Activated CD8-positive, alpha-beta memory T cell treated with anti-CD3 and anti-CD28 coated beads, Interleukin-2, amount 50 U/mL, for 4 hours (primary cell): Measurements from ENCODE around the gene GLI2.

ENCODE experiments used
- DNase-seq: peaks from one replicate; pipeline ENCODE4 v3.0.0-alpha.2; 2020

GLI2 gene

GRCh38 chr2:120771781-120772208 lies 36.1 kb downstream of the GLI2 start:
- DNase-seq, result peak; percentile 3

GRCh38 chr2:120772261-120772660 lies 36.6 kb downstream of the GLI2 start:
- peak; percentile 7 for DNase-seq

- DNase-seq, result no peak
These were observed 37.6 kb downstream of the GLI2 start for GRCh38 chr2:120773186-120773800.

GRCh38 chr2:120774557-120775160 lies 39.0 kb downstream of the GLI2 start:
- DNase-seq, result no peak

GRCh38 chr2:120775194-120775593 lies 39.5 kb downstream of the GLI2 start:
- no peak for DNase-seq

GRCh38 chr2:120775801-120776589 lies 40.3 kb downstream of the GLI2 start:
- DNase-seq, result peak; percentile 5

GRCh38 chr2:120776649-120777048 lies 41.0 kb downstream of the GLI2 start:
- no peak for DNase-seq

- no peak for DNase-seq
These were observed 41.6 kb downstream of the GLI2 start for GRCh38 chr2:120777170-120777751.

GRCh38 chr2:120777787-120778186 lies 42.1 kb downstream of the GLI2 start:
- no peak for DNase-seq

GRCh38 chr2:120778244-120778643 lies 42.6 kb downstream of the GLI2 start:
- DNase-seq, result no peak

GRCh38 chr2:120779781-120780283 lies 44.2 kb downstream of the GLI2 start:
- DNase-seq, result no peak

- DNase-seq, result no peak
These were observed 44.7 kb downstream of the GLI2 start for GRCh38 chr2:120780402-120780801.

GRCh38 chr2:120783371-120783791 lies 47.7 kb downstream of the GLI2 start:
- no peak for DNase-seq

- DNase-seq, result no peak
These were observed 48.3 kb downstream of the GLI2 start for GRCh38 chr2:120783969-120784372.
